ENCODE data around the gene MED17. TPM values are rescaled to one million over a fixed set of nuclear protein-coding genes. Genes with fewer than 3 reads are reported as not detected.
"Not testable (repeated sequence)": the region's sequence is repeated elsewhere in the genome, so short reads cannot be mapped to it uniquely, and the experiment has no call there.

The MED17 gene, protein sequence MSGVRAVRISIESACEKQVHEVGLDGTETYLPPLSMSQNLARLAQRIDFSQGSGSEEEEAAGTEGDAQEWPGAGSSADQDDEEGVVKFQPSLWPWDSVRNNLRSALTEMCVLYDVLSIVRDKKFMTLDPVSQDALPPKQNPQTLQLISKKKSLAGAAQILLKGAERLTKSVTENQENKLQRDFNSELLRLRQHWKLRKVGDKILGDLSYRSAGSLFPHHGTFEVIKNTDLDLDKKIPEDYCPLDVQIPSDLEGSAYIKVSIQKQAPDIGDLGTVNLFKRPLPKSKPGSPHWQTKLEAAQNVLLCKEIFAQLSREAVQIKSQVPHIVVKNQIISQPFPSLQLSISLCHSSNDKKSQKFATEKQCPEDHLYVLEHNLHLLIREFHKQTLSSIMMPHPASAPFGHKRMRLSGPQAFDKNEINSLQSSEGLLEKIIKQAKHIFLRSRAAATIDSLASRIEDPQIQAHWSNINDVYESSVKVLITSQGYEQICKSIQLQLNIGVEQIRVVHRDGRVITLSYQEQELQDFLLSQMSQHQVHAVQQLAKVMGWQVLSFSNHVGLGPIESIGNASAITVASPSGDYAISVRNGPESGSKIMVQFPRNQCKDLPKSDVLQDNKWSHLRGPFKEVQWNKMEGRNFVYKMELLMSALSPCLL
- 32.4 TPM for total RNA-seq

DNA sequence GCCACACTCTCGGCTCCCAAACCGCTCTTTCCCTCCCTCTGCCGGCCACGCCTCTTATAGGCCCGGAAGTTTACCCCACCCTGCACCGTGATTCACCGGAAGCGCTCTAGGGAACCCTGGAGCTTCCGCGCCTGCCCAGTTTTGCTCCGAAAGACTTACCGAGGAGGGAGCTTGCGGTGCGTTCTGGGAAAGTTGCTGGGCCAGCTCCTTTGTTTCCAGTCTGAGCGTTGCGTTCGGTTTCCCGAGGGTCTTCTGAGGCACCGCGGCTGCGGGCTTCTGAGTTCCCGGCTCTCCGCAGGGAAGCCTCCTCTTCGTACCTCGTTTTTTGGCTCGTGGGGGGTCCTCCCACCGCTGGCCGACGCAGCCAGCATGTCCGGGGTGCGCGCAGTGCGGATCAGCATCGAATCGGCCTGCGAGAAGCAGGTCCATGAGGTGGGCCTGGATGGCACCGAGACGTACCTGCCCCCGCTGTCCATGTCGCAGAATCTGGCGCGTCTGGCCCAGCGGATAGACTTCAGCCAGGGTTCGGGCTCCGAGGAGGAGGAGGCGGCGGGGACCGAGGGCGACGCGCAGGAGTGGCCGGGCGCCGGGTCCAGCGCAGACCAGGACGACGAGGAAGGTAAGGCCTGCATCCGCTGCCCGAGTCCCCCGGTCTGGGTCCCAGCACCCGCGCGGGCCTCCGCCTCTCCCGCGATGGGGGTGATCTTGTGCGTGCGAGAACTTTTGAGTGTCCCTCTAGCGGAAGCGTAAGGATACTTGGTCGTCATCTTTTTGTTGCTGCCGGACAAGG lies at the start of gene MED17:
TSS of gene MED17 (plus strand) at position 138 of the 790 bp plus-strand sequence. CDS start at position 370, 232 bp downstream.
- peak; percentile 95 for DNase-seq

DNA sequence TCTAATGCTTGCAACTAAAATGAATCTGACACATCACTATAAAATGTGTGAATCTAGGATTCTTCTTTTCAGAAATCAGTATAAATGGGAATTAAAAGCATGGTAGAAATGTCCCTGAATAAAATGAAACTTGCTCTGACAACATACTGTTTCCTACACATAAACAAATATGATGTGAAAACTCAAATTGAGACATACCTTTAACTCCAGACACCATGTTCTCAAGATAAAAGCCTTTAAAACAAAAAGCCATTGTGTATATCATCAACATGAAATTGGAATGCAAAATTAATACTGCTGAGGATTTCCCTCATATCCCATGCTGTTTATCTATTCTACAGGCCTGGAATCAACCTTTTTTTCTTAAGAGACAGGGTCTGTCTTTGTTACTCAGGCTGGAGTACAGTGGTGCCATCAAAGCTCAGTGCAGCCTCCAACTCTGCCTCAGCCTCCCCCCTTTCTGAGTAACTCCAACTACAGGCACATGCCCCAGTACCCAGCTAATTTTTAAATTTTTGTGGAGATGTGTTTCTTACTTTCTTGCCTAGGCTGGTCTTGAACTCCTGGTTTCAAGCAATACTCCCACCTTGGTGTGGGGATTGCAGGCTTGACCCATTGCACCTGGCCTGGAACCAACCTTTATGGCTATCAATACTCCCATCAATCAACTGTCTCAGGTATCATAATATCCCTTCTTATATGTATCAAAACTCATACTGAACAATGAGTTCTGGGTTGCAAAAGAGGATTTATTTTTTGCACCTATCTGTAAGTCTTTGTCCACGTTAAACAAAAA lies 49.5 kb upstream of the MED17 start:
- no peak for DNase-seq

DNA sequence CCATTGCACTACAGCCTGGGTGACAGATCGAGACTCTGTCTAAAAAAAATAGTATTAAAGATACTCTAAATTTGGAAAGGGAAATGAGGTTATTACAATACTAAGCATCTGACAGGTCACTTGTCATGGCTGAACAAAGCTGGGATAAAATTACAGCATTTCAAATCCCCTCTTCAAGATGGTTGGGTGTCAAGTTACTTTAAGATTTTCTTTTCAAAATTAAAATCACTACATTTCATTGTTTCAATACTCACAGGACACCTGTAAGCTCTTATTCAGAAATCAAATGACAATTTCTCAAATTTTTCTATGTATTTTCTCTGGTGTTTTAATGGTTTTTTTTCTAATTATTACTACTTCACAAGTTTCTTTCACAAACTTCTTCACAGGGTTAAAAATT lies 48.5 kb upstream of the MED17 start:
- no peak for DNase-seq

DNA sequence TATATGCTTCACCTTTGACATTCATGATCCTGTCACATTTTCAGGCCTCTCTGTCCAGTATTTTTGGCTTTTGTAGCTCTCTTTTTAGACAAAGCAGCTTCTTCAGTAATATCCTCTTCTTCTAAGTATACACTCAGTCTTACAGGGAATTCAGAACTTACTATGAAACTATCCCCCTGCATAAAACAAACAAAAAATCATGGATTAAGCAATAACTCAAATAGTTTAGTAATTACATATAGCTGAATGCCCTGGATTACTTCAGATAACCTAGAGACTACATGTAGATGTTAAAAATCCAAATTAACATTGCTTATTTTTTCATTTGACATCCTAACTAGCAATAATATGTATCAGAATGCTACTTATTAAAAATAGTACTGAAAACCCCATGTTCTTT lies 48.0 kb upstream of the MED17 start:
- no peak for DNase-seq

DNA sequence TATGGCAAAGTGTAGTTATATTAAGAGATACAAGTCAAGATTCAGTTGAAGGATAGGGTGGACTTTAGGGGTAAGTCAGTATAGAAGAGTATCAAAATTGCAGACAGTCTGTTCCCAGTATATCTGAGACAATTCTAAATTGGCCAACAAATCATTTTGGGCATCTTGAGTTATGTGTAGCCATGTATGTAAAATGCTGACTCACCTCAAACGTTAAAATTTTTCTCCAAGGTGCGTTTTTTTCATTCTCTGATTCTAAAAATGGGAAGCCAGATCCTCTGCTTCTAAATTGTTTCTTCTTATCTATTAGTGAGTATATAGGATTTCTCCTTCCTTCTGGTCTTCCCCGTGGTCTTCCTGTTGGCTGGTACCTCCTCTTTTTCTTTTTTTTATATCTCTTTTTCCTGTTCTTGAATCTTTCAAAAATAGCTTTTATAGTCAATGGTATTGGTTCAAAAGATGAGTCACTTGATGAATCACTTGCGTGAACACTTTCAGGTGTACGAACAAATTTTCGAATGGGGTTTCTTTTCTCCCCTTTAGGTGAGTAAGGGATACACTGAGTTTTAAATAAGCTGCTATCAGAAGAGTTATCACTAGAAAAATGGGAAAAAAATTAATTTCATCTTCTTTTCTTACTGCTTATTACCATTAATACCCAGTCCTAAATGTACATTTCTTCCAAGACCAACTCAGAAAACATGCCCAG lies 46.0 kb upstream of the MED17 start:
- no peak for DNase-seq

DNA sequence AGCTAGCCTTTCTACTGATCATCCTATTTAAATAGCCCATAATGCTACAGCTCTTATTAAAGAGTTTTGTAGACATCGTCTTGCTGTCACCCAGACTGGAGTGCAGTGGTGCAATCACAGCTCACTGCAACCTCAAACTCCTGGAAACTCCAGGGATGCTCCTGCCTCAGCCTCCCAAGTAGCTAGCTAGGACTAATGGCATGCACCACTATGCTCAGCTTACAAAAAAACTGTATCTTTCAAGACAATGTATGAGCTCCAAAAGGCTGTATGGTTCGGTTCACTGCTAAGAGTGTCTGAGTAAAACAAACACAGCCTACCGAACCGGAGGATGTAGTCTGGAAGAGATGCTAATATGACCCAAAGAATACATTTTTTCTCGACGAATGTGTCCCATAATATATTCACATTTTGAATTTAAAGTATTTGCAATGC lies 45.4 kb upstream of the MED17 start:
- no peak for DNase-seq

DNA sequence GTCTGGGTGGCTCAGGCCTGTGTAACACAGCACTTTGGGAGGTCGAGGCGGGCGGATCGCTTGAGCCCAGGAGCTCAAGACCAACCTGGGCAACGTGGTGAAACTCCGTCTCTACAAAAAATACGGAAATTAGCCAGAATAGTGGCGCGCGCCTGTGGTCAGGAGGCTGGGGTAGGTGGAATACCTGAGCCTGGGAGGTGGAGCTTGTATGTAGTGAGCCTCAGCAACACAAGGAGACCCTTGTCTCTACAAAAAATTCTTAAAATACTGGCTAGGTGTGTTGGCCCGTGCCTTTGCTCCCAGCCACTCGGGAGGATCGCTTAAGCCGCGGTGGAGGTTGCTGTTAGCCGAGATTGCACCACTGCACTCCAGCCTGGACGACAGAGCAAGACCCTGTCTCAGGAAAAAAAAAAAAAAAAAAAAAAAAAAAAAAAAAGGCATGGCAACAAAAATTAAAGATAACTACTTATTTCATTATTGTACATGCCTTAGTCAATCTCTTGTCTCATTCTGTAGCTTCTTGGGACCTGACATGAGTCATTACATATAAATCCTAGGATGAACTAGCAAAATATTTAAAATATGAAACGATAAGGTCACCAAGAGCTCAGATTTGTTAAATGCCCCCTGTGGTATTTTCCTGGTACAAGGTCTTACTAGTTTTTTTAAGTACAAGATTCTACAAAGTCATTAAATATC lies 43.9 kb upstream of the MED17 start:
- no peak for DNase-seq

DNA sequence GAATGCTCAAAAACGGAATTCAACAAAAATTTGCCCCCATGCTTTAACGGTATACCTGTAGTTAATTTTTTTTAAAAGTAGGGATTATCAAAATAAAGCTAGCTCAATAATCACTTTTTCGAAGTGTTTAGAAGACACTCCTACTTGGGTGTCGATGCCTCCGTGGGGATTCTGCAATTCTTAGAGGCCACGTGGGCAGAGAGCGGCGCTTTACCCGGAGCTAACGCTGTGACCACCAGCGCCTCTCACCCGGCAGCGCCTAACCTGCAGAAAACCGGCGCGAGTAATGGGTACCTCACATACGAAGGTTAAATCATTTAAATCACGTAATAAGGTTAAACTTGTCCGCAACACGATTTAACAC lies 43.4 kb upstream of the MED17 start:
- peak; percentile 62 for DNase-seq

DNA sequence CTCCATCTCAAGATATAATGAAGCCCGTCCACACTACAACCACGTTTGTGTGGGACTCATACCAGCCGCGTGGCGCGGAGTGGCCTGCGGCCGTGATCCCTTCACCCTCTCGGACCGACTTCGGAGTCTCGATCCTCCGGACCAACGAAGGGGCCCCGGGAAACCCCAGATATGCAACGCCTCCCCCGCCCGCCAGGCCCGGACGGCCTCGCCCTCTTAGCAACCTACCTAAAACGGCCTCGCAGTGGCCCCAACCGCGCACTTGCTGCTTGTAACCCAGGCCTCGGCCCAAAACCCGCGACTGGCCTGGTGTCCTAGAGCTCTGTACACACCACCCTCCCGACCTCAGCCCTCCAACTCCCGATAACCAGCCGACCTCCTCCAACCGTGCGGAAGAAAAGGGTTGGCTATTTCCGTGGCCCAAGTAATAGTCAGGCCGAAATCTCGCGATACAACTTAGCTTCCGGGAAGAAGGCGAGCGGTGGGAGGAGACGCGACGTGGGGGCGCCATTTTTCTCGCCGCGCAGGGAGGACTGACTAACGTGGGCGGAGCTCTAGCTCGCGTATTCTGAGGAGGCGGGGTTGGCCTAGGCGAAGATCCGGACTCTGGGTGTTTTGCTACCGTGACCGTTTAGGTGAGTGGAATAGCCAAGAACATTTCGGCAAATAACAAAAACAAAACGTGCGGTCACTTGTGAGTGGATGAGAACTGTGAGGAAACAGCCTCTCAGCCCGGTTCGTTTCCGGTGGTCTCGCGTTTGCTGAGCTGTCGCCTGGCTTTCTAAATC lies 42.8 kb upstream of the MED17 start, which contains the start of the genes C11orf54 and TAF1D:
TSS of gene C11orf54 (plus strand) at position 579 of the 788 bp plus-strand sequence. CDS start 5,722 bp downstream, outside the sequence.
TSS of gene TAF1D (minus strand) at position 402 of the 788 bp plus-strand sequence. CDS start 2,191 bp downstream, outside the sequence.
- DNase-seq: peak; percentile 98

DNA sequence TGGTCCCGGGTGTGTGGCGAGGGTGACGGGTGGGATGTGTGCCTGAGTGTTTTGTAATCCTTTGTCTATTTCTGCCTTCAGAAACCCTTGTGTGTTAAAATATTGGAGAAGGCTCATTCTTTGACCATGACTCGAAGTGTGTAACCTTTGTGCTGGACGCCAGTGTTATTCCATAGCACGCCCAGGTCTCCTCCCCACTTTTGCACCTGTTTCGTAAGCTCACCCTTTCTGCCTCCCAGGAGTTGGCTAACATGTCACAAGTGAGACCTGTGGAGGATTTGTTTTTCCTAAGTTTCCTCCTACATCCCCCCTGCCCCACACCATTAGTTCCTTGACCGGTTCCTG lies 42.2 kb upstream of the MED17 start:
- DNase-seq: peak; percentile 53

DNA sequence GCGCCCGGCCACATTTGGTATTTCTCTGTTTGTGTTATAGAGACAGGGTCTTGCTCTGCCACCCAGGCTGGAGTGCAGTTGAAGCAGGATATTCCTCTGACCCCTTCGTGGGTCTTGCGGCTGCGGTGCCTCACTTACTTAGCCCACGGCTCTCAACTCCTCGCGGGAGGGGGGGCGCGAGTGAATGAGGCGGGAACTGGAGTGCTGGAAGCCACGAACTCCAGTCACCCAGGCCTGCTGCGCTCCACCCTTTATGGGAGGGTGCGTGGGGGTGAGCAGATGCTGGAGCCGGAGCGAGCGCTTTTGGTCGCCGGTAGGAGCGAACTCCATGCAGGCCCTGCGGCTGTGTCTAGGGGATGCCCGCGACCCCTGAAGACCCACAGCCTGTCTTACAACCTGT lies 40.8 kb upstream of the MED17 start:
- DNase-seq: no peak

DNA sequence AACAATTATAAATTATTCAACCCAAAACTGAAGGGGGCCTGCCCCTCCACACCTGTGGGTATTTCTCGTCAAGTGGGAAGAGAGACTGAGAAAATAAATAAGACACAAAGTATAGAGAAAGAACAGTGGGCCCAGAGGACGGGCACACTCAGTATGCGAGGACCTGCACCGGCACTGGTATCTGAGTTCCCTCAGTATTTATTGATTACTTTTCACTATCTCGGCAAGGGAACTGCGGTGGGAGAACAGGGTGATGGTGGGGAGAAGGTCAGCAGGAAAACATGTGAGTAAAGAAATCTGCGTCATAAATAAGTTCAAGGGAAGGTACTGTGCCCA lies 39.4 kb upstream of the MED17 start:
- DNase-seq: no peak

DNA sequence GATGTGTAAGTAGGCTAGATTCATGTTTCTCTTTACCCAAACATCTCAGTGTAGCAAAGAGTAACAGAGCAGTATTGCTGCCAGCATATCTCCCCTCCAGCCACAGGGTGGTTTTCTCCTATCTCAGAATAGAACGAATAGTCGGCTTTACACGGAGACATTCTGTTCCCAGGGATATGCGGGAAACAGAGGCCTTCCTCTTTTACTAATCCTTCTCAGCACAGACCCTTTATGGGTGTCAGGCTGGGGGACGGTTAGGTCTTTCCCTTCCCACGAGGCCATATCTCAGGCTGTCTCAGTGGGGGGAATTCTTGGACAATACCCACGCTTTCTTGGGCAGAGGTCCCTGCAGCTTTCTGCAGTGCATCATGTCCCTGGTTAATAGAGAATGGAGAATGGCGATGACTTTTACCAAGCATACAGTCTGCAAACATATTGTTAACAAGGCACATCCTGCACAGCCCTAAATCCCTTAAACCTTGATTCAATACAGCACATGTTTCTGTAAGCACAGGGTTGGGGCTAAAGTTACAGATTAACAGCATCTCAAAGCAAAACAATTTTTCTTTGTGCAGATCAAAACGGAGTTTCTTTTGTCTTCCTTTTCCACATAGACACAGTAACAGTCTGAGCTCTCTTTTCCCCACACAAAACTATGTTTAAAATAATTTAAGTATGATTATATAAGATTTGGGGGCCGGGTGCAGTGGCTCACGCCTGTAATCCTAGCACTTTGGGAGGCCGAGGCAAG lies 38.9 kb upstream of the MED17 start:
- DNase-seq: not testable (repeated sequence)

DNA sequence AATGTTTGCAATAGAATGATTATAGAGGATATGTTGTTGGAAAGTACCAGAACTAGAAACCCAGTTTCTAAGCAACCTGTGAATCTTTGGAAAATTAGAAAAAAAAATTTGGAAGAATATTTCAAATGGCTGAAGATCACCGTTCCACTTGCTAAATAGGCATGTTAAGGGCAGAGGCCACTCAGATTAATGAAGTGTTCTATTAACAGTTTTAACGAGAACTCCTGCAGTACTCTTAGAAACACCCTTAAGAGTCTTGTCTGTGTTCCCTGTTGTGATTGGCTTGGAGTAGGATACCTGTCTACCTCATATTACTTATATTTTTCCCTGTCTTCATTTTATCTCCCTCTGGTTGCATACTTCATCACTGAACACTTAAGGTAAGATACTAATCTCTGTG lies 38.0 kb upstream of the MED17 start:
- no peak for DNase-seq

DNA sequence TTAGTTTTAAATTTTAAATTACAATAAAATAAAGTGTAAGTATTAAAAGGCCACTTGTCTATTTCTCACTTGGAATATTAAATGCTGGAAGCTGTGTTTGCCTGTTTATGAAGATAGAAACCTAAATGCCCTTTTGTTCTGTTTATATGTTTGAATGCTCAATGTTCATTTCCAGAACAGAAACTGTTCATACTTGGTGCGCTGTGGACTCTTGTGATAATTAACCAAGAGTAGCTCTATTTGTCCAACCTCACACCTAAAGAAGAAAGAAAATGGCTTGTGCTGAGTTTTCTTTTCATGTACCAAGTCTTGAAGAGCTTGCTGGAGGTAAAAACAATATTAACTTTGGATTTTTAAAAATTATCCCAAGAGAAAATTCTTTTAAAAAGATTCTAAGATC lies 37.0 kb upstream of the MED17 start:
- DNase-seq: no peak

DNA sequence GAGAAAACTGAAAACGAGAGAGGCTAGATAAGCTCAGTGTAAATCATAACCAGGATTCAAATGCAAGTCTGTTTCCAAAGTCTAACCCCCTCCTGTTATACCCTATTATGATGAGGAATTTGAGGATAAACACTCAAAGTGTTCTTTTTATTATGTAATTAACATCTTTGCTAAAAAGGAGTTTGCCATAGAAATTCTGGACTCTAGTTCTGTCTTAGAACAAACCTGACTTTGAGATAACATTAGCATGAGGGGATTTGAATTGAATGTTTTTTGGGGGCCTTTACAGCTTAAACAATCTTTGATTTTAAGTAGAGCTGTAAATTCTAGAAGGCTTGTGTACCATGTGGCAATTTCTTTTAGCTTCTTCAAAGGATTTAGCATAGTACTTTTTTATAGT lies 33.1 kb upstream of the MED17 start:
- DNase-seq: no peak

DNA sequence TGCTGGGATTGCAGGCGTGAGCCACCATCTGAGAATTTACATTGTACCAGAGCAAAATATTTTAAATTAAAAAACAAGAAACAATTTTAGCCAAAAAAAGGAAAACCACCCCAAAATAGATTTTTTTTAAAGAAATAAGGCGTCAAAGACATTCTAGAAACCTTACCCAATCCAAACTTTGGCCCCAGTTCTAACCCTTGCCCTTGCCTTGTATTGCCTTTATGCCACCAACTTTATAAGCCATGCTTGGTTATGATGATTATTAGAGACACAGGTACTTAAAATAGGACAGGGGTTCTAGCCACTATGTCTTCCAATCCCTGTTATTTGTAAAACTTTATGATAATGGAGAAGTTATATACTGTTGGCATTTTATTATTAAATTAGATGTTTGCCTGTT lies 30.8 kb upstream of the MED17 start:
- DNase-seq: no peak

DNA sequence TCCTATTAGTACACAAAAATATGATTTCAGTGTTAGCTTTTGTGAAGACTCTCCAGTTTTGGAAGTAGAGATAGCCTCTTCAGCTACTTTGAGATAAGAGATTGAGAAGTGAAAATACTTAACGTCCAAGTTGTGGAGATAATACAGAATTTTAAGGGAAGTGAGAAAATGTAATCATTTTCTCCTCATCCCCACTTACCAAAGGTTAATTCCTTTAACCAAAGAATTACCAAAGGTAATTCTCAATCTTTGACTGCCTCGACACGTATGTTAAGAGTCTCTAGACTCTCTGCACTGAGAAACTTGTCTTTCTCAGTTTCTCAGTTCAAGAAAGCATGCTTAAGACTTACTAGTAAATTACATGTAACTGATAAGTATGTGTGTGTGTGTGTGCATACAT lies 27.3 kb upstream of the MED17 start:
- DNase-seq: no peak

DNA sequence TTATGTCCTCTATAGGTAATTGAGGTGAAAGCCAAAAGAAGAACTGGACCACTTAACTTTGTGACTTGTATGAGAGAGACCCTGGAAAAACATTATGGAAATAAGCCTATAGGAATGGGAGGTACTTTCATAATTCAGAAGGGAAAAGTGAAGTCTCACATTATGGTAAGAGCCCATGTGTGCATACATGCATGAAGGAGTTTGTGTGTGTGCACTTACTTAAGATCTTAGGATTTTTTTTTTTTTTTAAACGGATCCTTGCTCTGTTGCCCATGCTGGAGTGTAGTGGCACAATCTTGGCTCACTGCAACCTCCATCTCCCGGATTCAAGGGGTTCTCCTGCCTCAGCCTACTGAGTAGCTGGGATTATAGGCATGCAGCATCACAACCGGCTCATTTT lies 26.8 kb upstream of the MED17 start:
- no peak for DNase-seq
